GM12878 (cell line): ENCODE measurements around the gene CARMIL3.

Experiments used
- CREB1 ChIP-seq: IDR thresholded peaks from 2 replicates; pipeline ENCODE4 v1.6.1; 2012; ENCODE audit warnings: low read depth, mild to moderate bottlenecking, inconsistent platforms
- JUND ChIP-seq: IDR thresholded peaks from 2 replicates; pipeline ENCODE4 v1.6.1; 2012; ENCODE audit warnings: low read depth, mild to moderate bottlenecking, low read length, improper control_type of control experiment, moderate library complexity
- MEF2A ChIP-seq: IDR thresholded peaks from 2 replicates; pipeline ENCODE4 v1.6.1; 2011; ENCODE audit warnings: low read depth, mild to moderate bottlenecking, low read length, moderate library complexity; ENCODE audit not compliant: insufficient read depth
- NFIC ChIP-seq: IDR thresholded peaks from 2 replicates; pipeline ENCODE4 v1.6.1; 2012; ENCODE audit warnings: low read depth, mild to moderate bottlenecking, inconsistent platforms, low read length, moderate library complexity
- PML ChIP-seq: IDR thresholded peaks from 2 replicates; pipeline ENCODE4 v1.6.1; 2012; ENCODE audit warnings: low read length, inconsistent platforms
- POLR2A ChIP-seq: IDR thresholded peaks from 2 replicates; pipeline ENCODE4 v1.6.1; 2011; ENCODE audit warnings: low read depth, mild to moderate bottlenecking, low read length
- POLR2AphosphoS5 ChIP-seq: IDR thresholded peaks from 2 replicates; pipeline ENCODE4 v1.6.1; 2011; ENCODE audit warnings: mild to moderate bottlenecking, low read length, inconsistent platforms
- ZNF274 ChIP-seq: IDR thresholded peaks from one replicate; pipeline ENCODE4 v1.8.0; 2011; ENCODE audit not compliant: insufficient read length, insufficient read depth
- TF ChIP-seq, protein P1 (sequence below): IDR thresholded peaks from 2 replicates; pipeline ENCODE4 v1.6.1; 2011; ENCODE audit warnings: low read depth, mild to moderate bottlenecking, low read length, moderate library complexity, borderline replicate concordance; ENCODE audit errors: extremely low read depth
- TF ChIP-seq, protein P2 (sequence below), 3 experiments: IDR thresholded peaks in 2 of 3; conservative IDR thresholded peaks in 1 of 3; 2 replicates each; pipeline ENCODE4 v1.5.1; 2011; ENCODE audit warnings: low read depth in 3 of 3, low read length in 3 of 3, mild to moderate bottlenecking in 3 of 3, control low read depth in 2 of 3, moderate library complexity in 2 of 3, inconsistent platforms in 1 of 3, mixed read lengths in 1 of 3; ENCODE audit not compliant: control insufficient read depth in 2 of 3, insufficient read depth in 1 of 3; ENCODE audit errors: extremely low read depth in 1 of 3
- TF ChIP-seq, protein P3 (sequence below): IDR thresholded peaks from 2 replicates; pipeline ENCODE4 v1.6.1; 2012; ENCODE audit warnings: low read depth, low read length, improper control_type of control experiment

DNA sequence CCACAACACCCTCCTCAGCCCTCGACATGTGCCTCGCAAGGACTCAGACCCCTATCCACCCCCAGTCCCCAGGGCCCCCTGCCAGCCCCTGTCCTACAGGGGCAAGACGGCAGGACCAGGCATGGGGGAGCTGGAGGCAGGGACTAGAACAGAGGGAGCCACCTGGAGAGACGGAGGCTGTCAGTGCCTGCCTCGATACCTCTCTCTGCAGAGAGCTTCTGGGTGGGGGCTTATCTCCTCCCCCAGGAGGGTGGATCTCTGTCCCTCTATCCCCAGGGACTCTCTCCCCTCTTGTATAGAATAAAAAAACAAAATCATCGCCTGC lies 17.6 kb downstream of the CARMIL3 start:
- TF ChIP-seq, protein P1, sequence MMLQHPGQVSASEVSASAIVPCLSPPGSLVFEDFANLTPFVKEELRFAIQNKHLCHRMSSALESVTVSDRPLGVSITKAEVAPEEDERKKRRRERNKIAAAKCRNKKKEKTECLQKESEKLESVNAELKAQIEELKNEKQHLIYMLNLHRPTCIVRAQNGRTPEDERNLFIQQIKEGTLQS = no peak
- TF ChIP-seq, protein P2, sequence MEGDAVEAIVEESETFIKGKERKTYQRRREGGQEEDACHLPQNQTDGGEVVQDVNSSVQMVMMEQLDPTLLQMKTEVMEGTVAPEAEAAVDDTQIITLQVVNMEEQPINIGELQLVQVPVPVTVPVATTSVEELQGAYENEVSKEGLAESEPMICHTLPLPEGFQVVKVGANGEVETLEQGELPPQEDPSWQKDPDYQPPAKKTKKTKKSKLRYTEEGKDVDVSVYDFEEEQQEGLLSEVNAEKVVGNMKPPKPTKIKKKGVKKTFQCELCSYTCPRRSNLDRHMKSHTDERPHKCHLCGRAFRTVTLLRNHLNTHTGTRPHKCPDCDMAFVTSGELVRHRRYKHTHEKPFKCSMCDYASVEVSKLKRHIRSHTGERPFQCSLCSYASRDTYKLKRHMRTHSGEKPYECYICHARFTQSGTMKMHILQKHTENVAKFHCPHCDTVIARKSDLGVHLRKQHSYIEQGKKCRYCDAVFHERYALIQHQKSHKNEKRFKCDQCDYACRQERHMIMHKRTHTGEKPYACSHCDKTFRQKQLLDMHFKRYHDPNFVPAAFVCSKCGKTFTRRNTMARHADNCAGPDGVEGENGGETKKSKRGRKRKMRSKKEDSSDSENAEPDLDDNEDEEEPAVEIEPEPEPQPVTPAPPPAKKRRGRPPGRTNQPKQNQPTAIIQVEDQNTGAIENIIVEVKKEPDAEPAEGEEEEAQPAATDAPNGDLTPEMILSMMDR (IDR thresholded peaks at IDR 0.05 in 2 of 3, conservative IDR thresholded peaks at IDR 0.05 in 1 of 3; ENCODE audit: control insufficient read depth in 2 of 3, extremely low read depth in 1 of 3, insufficient read depth in 1 of 3, low read depth in 3 of 3, low read length in 3 of 3) = no peak
- TF ChIP-seq CREB1 (no peak), POLR2AphosphoS5 (no peak), POLR2A (no peak), ZNF274 (no peak), JUND (no peak), MEF2A (no peak), NFIC (no peak), PML (no peak)
- TF ChIP-seq, protein P3, sequence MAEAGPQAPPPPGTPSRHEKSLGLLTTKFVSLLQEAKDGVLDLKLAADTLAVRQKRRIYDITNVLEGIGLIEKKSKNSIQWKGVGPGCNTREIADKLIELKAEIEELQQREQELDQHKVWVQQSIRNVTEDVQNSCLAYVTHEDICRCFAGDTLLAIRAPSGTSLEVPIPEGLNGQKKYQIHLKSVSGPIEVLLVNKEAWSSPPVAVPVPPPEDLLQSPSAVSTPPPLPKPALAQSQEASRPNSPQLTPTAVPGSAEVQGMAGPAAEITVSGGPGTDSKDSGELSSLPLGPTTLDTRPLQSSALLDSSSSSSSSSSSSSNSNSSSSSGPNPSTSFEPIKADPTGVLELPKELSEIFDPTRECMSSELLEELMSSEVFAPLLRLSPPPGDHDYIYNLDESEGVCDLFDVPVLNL = no peak
